Measurements from ENCODE around the gene SIN3A.
A peak's percentile ranks its signal among the peaks of the same experiment; 100 is the strongest.
"Not testable (repeated sequence)": the region's sequence is repeated elsewhere in the genome, so short reads cannot be mapped to it uniquely, and the experiment has no call there.

The SIN3A gene

DNA sequence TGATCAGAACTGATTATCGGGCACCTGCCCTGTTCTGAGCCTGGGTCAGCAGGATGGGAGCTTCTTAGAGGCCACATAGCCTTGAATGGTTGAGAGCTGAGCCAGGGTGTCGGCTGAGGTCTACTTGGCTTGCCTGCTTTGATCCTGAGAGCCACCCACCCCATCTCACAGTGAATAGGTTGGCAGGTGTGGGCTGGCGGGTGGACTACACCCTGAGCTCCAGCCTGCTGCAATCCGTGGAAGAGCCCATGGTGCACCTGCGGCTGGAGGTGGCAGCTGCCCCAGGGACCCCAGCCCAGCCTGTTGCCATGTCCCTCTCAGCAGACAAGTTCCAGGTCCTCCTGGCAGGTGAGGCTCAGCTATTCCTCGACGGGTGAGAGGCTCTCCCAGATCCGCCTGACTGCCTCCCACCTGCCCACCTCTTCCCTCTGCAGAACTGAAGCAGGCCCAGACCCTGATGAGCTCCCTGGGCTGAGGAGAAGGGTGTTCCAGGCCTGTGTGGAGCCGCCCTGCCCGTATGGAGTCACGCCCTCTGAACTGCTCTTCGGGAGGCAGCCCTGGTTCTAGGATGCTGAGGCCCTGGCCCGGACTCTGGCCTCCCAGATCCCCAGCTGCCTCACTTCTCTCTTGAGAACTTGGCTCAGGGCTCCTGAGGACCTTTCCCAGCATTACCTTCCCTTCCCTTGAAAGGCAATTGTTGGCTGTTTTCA lies 111.8 kb downstream of the SIN3A start:
- no peak for DNase-seq (ENCODE audit: extremely low read depth in 1 of 2, low read depth in 1 of 2)

GRCh38 chr15:75338661-75339240 lies 112.7 kb downstream of the SIN3A start:
- no peak for DNase-seq (ENCODE audit: extremely low read depth in 1 of 2, low read depth in 1 of 2)

DNA sequence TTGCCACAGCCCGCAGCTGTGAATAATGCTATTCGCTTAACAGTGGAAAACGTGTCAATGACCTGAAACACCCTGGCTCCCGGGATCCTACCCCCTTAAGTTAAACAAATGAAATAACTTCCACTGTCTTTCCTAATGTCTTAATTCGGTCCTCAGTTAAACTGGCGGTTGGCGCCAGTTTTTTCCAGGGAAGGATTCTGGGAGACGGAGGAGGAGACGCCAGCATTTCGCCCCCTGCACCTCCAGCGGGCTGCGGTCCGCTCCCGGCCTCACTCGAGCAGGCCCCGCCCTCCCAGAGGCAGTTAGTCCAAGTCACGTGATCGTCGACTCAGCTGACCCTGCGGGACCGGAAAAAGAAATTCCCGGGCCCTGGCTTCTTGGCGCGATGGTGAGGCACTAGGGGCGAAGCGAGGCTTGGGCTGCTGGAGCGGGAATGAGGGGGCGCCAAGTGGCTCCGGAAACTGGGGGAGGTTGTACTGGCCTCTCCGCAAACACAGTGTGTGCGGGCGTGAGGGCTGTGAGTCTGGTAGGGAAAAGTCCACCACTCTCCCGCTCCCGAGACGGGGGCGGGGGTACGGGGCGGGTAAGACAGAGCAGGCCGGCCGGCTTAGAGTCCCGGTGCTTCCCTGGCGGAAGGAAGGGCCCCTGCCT lies 115.7 kb downstream of the SIN3A start, which contains the start of gene COMMD4:
COMMD4 (plus strand) TSS at position 359 of the 651 bp plus-strand sequence; CDS start at position 386, 27 bp downstream.
- peak; percentile 69 to 82 for DNase-seq (ENCODE audit: extremely low read depth in 1 of 2, low read depth in 1 of 2)

GRCh38 chr15:75335313-75335704 lies 116.2 kb downstream of the SIN3A start:
- no peak for DNase-seq (ENCODE audit: extremely low read depth in 1 of 2, low read depth in 1 of 2)

GRCh38 chr15:75333654-75334419 lies 117.7 kb downstream of the SIN3A start:
- DNase-seq (ENCODE audit: extremely low read depth in 1 of 2, low read depth in 1 of 2): not testable (repeated sequence)

DNA sequence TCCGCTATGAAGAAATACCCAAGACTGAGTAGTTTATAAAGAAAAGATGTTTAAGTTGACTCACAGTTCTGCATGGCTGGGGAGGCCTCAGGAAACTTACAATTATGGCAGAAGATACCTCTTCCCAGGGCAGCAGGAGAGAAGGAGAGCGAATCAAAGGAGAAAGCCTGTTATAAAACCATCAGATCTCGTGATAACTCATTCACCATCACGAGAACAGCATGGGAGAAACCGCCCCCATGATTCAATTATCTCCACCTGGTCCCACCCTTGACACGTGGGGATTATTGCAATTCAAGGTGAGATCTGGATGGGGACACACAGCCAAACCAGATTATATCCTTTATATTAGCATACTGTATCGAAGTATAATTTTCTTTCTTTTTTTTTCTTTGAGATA lies 119.4 kb downstream of the SIN3A start:
- not testable (repeated sequence) for DNase-seq (ENCODE audit: extremely low read depth in 1 of 2, low read depth in 1 of 2)

- no peak for DNase-seq (ENCODE audit: extremely low read depth in 1 of 2, low read depth in 1 of 2)
Observed at GRCh38 chr15:75329571-75329970, 121.9 kb downstream of the SIN3A start.

DNA sequence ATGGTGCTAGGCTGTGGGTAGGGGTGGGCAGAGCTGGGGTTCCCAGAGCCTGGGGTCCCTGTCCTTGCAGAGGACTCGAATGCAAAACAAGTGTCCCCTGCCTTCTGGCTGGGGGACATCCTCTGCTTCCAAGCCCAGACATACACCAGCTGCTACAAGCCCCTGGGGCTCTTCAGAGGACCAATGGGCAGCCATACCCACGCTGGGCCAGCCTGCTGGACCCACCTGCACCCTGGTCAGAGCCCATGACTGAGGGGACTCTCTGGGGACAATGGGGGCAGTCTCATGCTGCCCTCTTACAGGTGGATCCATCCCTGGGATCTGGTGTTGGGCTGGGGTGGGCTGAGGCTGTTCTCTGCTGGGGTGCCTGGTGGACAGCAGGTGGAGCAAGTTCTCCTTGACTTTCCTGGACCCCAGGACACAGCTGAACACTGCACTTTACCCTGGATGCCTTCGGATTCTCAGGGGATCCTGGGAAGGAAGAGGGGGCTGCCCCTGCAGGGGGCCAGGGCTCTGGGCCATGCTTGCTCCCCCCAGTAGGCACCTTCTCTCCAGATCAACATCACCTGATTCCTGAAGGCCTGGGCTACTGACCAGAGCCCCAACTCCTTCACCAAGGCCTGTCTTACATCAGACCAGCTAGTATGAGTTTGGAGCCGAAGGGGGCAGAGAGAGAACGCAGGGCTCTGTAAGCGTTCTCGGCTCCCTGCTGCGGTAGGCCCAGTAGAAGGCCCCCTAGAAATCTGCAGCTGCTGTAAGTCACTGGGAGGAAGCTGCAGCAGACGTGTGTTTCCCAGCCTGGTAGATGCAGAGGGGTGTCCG lies 122.8 kb downstream of the SIN3A start:
- no peak for DNase-seq (ENCODE audit: extremely low read depth in 1 of 2, low read depth in 1 of 2)

DNA sequence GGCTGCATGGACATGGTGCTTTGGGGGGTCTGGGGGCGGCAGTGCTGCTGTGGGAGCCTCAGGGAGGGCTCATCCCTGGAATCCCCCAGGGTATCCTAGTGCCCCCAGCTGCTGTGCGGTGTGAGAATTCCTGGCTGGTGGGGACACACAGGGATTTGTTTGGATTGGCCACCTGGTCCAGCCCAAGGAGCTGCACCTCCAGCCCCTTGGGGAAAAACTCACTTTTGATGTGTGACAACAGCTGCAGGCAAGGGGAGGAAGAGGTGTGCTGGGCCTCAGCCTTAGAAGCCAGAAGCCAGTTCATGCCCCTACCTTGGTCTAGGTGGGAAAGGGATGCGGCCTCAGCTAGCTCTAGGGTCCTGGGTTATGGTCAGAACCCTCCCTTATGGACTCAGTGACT lies 124.0 kb downstream of the SIN3A start:
- DNase-seq (ENCODE audit: extremely low read depth in 1 of 2, low read depth in 1 of 2): no peak

DNA sequence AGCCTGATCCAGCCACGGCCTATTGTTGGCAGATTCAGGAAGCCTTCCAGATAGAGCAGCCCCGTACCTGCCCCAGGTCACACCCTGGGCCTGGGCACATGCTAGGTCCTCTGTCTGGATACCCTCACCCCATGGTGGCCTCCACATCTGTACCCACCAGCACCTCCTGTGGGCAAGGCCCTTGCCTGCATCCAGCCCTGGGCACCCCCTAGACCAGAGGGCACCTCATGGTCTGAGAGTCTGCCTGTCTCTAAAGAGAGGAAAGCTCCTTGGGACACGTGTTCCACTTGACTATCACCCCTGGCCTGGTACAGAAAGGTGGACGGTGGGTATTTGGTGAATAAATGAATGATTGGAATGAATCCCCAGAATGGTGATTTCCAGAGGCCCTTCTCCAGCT lies 124.5 kb downstream of the SIN3A start:
- DNase-seq (ENCODE audit: extremely low read depth in 1 of 2, low read depth in 1 of 2): no peak

DNA sequence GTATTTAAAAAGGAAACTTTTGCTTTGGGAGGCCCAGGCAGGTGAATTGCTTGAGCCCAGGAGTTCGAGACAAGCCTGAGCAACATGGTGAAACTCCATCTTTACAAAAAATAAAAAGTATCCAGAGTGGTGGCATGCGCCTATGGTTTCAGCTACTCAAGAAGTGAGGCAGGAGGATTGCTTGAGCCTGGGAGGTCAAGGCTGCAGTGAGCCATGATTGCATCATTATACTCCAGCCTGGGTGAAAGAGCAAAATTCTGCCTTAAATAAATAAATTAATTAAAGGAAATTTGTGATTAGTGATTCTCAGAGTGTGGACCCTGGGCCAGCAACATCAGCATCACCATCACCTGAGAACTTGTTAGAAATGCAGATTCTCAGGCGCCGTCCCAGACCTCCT lies 125.6 kb downstream of the SIN3A start:
- no peak for DNase-seq (ENCODE audit: extremely low read depth in 1 of 2, low read depth in 1 of 2)

DNA sequence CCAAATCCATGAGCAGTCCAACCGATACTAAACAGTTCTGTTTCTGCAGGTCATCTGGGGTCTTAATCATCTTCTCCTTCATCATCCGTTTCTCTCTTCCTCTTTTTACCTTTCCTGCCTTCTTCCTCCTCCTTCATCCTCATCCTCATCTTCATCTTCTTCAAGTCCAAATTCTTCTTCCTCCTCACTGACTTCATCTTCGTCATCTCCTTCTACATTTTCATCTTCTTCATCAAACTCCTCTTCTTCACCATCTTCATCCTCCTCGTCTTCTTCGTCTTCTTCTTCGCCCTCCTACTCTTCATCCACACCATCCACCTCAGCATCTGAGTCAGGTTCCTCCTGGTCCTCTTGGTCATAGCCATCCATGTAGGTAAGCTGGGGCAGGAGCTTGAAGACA lies 129.8 kb downstream of the SIN3A start:
- no peak for DNase-seq (ENCODE audit: extremely low read depth in 1 of 2, low read depth in 1 of 2)

All from stimulated activated CD8-positive, alpha-beta memory T cell treated with anti-CD3 and anti-CD28 coated beads, Interleukin-7, amount 100 ng/mL, for 48 hours (primary cell).